GM12878 (cell line): ENCODE results near the gene PAIP2. TPM values are rescaled to one million over a fixed set of nuclear protein-coding genes. Genes with fewer than 3 reads are reported as not detected.

Source experiments
- ATAC-seq: fragments of 200-7000 bp; cut with Tn5 transposase; 3 replicates; pipeline ENCODE4 v1.9.1; 2020; ENCODE audit warnings: mild to moderate bottlenecking, moderate library complexity
- BruUV-seq: library from RNA; stranded (reverse); fragments of 400-500 nt; replicated peaks from 2 replicates; lab custom pipeline; 2021; lab: Mats Ljungman, UMichigan
- CTCF ChIA-PET: fragments of 300-600 bp; sonication (Branson Sonifier 250); formaldehyde crosslinking; extraction: SDS; loops from one replicate; lab custom pipeline; 2021; ENCODE audit warnings: inconsistent platforms; lab: Yijun Ruan, JAX
- POLR2A ChIA-PET: fragments of 350-600 bp; formaldehyde crosslinking; extraction: SDS; loops from one replicate; lab custom pipeline; 2021; ENCODE audit warnings: inconsistent platforms; lab: Charles Lee
- RAD21 ChIA-PET: fragments of 300-600 bp; sonication (Branson Sonifier 250); formaldehyde crosslinking; loops from one replicate; lab custom pipeline; 2023; ENCODE audit warnings: antibody characterized with exemption; ENCODE audit not compliant: unreplicated experiment; lab: Charles Lee
- SMC1A ChIA-PET: fragments of 300-600 bp; sonication (Branson Sonifier 250); formaldehyde crosslinking; loops from one replicate; lab custom pipeline; 2023; ENCODE audit not compliant: unreplicated experiment, uncharacterized antibody; lab: Charles Lee
- DNase-seq: peaks from one replicate; pipeline ENCODE4 v3.0.0-alpha.2; 2011; ENCODE audit warnings: low read depth, low spot score
- FAIRE-seq: peaks from 3 replicates; lab custom pipeline; 2011; peaks lifted over from hg19 to GRCh38; lab: Jason Lieb, UNC
- H2AFZ ChIP-seq: 2 replicates; pipeline ENCODE4 v1.6.0; 2011; ENCODE audit warnings: low read depth, low read length, control low read depth; ENCODE audit not compliant: control insufficient read depth
- H3K27ac ChIP-seq: 2 replicates; pipeline ENCODE4 v1.5.1; 2011; ENCODE audit warnings: control low read depth; ENCODE audit not compliant: control insufficient read depth, insufficient read depth
- H3K27me3 ChIP-seq, 2 experiments: replicated peaks in 1 of 2; 2 replicates each; pipeline versions ENCODE4 v1.6.0 to v1.6.1; 2011; ENCODE audit warnings: low read length in 1 of 2; ENCODE audit not compliant: control insufficient read depth in 2 of 2, insufficient read depth in 2 of 2
- H3K36me3 ChIP-seq, 2 experiments: 2 replicates each; pipeline ENCODE4 v1.5.1; 2011; ENCODE audit warnings: low read length in 1 of 2; ENCODE audit not compliant: control insufficient read depth in 2 of 2, insufficient read depth in 2 of 2
- H3K4me1 ChIP-seq: 2 replicates; pipeline ENCODE4 v1.6.1; 2011; ENCODE audit warnings: mild to moderate bottlenecking, low read length, moderate library complexity, mixed read lengths; ENCODE audit not compliant: control insufficient read depth, insufficient read depth
- H3K4me2 ChIP-seq: 2 replicates; pipeline ENCODE4 v1.6.0; 2011; ENCODE audit warnings: control low read depth; ENCODE audit not compliant: control insufficient read depth, insufficient read depth
- H3K4me3 ChIP-seq: fragments of 200-600 bp; sonication (generic); 2 replicates; pipeline ENCODE4 v1.5.1; 2016
- H3K79me2 ChIP-seq: 2 replicates; pipeline ENCODE4 v1.6.0; 2011; ENCODE audit warnings: low read length; ENCODE audit not compliant: control insufficient read depth, insufficient read depth
- H3K9ac ChIP-seq: 2 replicates; pipeline ENCODE4 v1.8.0; 2011; ENCODE audit warnings: low read length, control low read depth, mixed read lengths; ENCODE audit not compliant: control insufficient read depth, insufficient read depth
- H3K9me3 ChIP-seq: replicated peaks from 3 replicates; pipeline ENCODE4 v1.5.1; 2011; ENCODE audit warnings: mild to moderate bottlenecking, low read length; ENCODE audit not compliant: control insufficient read depth, insufficient read depth
- H4K20me1 ChIP-seq: 2 replicates; pipeline ENCODE4 v1.6.0; 2011; ENCODE audit not compliant: control insufficient read depth, insufficient read depth
- CHD4 ChIP-seq: fragments of 200-600 bp; sonication (generic); IDR thresholded peaks from 2 replicates; pipeline ENCODE4 v1.6.1; 2016; ENCODE audit warnings: mild to moderate bottlenecking
- ESRRA ChIP-seq: IDR thresholded peaks from 2 replicates; pipeline ENCODE4 v1.6.1; 2012; ENCODE audit warnings: mild to moderate bottlenecking, low read length, improper control_type of control experiment
- KDM1A ChIP-seq: fragments of 200-600 bp; sonication (generic); IDR thresholded peaks from 2 replicates; pipeline ENCODE4 v1.6.1; 2016; ENCODE audit warnings: borderline replicate concordance
- MEF2A ChIP-seq: IDR thresholded peaks from 2 replicates; pipeline ENCODE4 v1.6.1; 2011; ENCODE audit warnings: low read depth, mild to moderate bottlenecking, low read length, moderate library complexity; ENCODE audit not compliant: insufficient read depth
- NFXL1 ChIP-seq: fragments of 450-650 bp; IDR thresholded peaks from 2 replicates; pipeline ENCODE4 v1.6.1; 2017; ENCODE audit warnings: antibody characterized with exemption, mild to moderate bottlenecking, borderline replicate concordance
- RCOR1 ChIP-seq: conservative IDR thresholded peaks from 2 replicates; pipeline ENCODE4 v1.6.1; 2012; ENCODE audit warnings: low read depth, low read length, improper control_type of control experiment
- TCF12 ChIP-seq: IDR thresholded peaks from 2 replicates; pipeline ENCODE4 v1.6.1; 2011; ENCODE audit warnings: low read depth, mild to moderate bottlenecking, low read length
- WGBS: methylation state at CpG from one replicate; pipeline ENCODE4 v1.1.6; 2016; ENCODE audit warnings: low lambda C conversion rate; ENCODE audit not compliant: insufficient replicate concordance, insufficient coverage; ENCODE audit errors: missing lambda C conversion rate; 5-methylcytosine and 5-hydroxymethylcytosine counted together
- in situ Hi-C: fragments of 300-500 bp; cut with MboI; formaldehyde crosslinking; loops from 9 replicates; pipeline ENCODE4 v1.14.3; 2018; ENCODE audit warnings: mixed read lengths
- intact Hi-C: fragments of 100-400 bp; cut with micrococcal nuclease; formaldehyde crosslinking; loops from one replicate; pipeline ENCODE4 v1.14.2; 2022; ENCODE audit not compliant: unreplicated experiment
- polyA plus RNA-seq, 11 experiments: library from polyadenylated mRNA; depleted of rRNA in 4 of 11; unstranded in 6 of 11; stranded (reverse) in 5 of 11; fragments of >200 nt; fragmentation: Nextera tagmentation in 4 of 11; fragmentation: Illumina TruSeq in 1 of 11; extraction: Ambion mirVana in 4 of 11; extraction: Trizol in 1 of 11; gene quantifications; 1 replicate in 1 of 11; 2 replicates in 10 of 11; pipeline versions ENCODE4 v1.2.1 to v1.2.3, GENCODE V29; 2011 to 2016; ENCODE audit warnings: inconsistent platforms in 2 of 11, missing spikeins in 2 of 11, low read depth in 1 of 11
- total RNA-seq, 4 experiments: library from RNA; depleted of rRNA in 3 of 4; stranded (reverse); fragments of >200 nt in 3 of 4; fragmentation: Illumina TruSeq in 1 of 4; extraction: Trizol in 1 of 4; gene quantifications; 2 replicates each; pipeline versions ENCODE4 v1.2.1 to v1.2.3, GENCODE V29; 2013 to 2021

Gene PAIP2
- total and polyA plus RNA-seq, 10 of the 15 experiments (the other 5 are each of a cell fraction or from before 2014, with no cell fraction given) = 49.9 to 154 (median 102) TPM

DNA sequence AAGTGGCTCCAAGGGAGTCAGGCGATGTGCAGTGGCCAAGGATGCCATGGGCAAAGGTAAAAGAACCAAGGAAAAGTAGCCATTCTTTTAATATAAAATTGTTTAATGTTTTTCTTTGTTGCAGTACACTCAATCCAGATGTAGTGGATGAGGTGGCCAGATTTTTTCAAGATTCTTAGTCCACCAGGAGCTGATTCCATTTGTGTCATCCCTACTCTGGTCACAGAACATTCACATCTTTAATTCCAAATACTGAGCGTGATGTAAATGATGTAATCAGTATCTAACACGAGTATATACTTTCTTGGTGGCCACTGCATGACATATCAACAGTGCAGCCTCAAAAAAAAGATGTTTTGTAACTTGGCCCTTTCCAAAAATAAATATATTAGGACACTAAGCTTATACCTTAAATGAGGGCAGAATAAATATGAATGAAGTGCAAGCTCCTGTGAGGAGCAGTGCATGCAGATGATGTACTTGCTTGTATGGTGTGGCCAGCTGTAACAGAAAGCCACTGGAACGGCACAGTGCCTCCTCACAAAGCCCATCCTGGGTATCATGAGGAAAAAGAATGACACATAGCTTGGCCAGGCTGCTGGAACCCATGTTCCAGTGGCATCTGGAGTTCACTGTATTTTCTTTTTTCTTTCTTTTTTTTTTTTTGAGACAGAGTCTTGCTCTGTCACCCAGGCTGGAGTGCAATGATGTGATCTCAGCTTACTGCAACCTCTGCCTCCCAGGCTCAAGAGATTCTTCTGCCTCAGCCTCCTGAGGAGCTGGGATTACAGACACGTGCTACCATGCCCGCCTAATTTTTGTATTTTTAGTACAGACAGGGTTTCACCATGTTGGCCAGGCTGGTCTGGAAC, 68.7 kb downstream of the PAIP2 start:
- DNase-seq = no peak
- Histone ChIP-seq H3K9me3 (no peaks in the 10 kb centered on the region), H4K20me1 (no peaks in the 10 kb centered on the region), H3K9ac (no peak overlapping the region), H3K27ac (no peak overlapping the region), H3K4me1 (peaks cover 25% of the 10 kb centered on the region), H3K79me2 (no peaks in the 10 kb centered on the region), H3K4me3 (no peak overlapping the region), H3K4me2 (no peak overlapping the region), H3K27me3 (no peaks in the 10 kb centered on the region), H2AFZ (no peak overlapping the region), H3K36me3 (no peaks in the 10 kb centered on the region)
- ChIA-PET CTCF (interaction anchor here (0.6 to 3.1 kb wide), 6 partner anchors 9 to 203 kb away, joined by 3 to 18 read pairs (median 6); no protein-coding TSS in a partner anchor), SMC1A (interaction anchor here (0.8 to 2.7 kb wide), 10 partner anchors 8 to 138 kb away, joined by 3 to 11 read pairs (median 4); partner anchors contain the start of gene DNAJC18), POLR2A (interaction anchor here (0.7 to 2.8 kb wide), 3 partner anchors 8 to 153 kb away, joined by 3 to 7 read pairs (median 5); no protein-coding TSS in a partner anchor), RAD21 (interaction anchor here (1.2 kb wide), 1 partner anchor 10 kb away, joined by 6 read pairs; no protein-coding TSS in a partner anchor)
- ATAC-seq = no peak
- intact Hi-C loops (no loop called here), in situ Hi-C loops (no loop called here)
- BruUV-seq = no TSS peak
- no peak for TF ChIP-seq KDM1A
- no peak for TF ChIP-seq ESRRA
- TF ChIP-seq RCOR1 = no peak
- TF ChIP-seq CHD4 = no peak
- TF ChIP-seq NFXL1 = no peak
- TF ChIP-seq TCF12 = no peak
- TF ChIP-seq MEF2A = no peak
- 56% methylated on average over 6 of the region's 6 CpGs for WGBS
- no peak for FAIRE-seq
